ENCODE data around the gene PSMB7.
A peak's percentile ranks its signal among the peaks of the same experiment; 100 is the strongest.

The PSMB7 gene

DNA sequence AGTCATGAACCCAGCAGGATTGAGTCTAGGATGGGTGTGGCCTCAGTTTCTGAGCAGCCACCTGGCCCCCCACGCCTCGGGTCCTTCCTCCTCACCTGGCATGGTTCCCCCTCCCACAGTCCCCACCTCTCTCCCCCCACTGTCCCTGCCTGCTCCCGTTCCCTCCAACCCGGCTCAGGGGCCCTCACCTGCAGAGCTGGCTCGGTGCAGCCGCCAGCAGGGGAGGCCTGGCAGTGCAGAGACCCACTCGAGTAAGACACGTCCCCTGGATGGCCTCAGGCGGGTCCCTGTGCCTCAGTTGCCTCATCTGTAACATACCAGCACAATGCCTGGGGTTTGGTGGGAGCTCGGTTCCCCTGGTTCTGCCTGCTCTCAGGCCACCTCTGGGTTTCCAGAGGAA is 91.3 kb downstream of the PSMB7 start:
- no peak for DNase-seq

DNA sequence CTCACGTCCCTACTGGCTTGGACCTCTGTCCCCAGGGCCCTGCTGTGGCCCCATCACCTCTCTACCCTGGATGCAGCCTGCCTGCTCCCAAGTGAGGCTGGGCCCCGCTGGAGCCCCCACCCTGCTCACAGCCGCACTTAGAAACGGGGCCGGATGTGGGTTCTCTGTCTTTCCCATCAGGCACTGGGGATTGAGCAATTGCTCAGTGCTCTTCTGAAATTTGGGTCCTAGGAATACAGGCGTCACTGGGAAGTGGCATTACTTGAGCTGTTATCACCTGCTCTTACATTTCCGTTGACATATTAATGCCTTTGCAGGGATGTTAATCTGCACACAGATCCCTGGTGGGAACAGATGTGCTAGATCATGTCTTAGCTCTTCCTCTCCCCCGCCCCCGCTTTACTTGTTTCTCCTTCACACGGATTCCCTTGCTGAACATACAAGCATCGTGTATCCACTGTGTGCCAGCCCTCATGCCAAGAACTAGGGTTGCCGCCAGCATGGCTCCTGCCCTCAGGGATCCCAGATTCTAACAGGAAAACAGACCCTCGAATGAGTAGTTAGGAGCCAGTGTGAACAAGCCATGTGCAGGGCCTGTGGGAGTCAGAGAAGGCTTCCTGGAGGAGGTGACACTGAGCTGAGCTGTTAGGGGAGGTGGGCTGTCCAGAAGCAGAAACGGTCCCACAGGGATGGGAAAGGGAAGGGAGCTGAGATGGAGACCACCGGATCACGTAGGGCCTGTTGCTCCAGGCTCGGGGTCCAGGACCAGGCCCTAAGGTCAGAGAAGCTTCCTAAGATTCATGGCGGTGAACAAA is 92.4 kb downstream of the PSMB7 start:
- DNase-seq: peak; percentile 23

- DNase-seq: no peak
Measured at GRCh38 chr9:124321935-124322334, 93.3 kb downstream of the PSMB7 start.

- no peak for DNase-seq
Measured at GRCh38 chr9:124321416-124321815, 93.8 kb downstream of the PSMB7 start.

DNA sequence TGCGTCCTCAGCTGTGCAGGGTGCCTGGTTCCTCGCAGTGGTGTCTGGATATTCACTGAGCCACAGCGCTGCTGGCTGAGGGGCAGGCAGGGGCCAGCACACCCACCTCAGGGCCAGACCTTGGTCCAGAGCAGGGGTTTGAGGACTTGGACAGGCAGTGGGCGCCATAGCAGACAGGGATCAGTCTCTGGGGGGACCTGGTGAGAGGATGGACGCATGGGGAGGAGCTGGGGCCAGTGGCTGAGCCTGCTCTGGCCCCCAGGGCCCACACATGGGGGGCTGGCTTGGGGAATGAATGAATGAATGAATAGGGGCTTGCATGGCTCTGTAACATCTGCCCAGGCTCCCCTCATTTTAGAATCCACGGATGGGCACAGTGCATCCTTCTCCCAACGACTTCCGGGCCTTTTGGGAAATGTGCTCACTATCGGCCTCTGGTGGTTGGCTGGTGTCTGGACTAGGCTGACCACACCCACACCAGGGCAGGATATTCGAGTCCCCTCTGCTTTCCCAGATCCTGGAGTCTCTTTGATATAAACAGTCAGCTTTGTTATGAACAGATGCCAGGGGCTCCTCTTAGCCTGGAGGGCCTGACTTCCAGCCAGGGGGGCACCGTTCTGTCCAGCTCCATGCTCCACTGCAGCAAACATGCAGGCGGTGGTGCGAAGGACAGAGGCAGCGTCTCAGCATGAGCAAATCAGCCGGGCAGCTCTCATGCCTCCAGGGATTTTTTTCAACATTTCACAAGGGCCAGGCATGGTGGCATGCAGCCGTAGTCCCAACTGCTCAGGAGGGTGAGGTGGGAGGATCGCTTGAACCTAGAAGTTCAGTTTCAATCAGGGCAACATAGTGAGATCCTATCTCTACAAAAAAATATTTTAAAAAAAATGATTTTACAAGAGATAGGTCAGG is 94.9 kb downstream of the PSMB7 start:
- peak; percentile 63 for DNase-seq

DNA sequence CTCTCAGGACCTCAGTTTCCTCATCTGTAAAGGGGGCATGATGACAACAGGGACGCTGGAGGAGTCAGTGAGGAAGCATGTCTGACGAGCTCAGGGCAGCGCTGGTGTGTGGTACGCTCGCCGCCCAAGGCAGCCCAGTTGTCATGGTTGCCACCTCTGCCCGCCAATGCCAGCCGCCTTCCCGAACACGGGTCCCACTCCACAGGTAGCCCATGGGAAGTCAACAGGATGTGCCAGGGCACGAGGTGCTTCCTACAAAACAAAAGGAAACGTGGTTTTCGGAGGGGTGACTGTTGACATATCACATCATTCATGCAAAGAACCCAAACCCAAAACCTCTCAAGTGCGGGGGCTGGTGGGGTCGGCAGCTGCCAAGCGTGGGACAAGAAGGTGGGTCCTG is 99.4 kb downstream of the PSMB7 start:
- DNase-seq: no peak

DNA sequence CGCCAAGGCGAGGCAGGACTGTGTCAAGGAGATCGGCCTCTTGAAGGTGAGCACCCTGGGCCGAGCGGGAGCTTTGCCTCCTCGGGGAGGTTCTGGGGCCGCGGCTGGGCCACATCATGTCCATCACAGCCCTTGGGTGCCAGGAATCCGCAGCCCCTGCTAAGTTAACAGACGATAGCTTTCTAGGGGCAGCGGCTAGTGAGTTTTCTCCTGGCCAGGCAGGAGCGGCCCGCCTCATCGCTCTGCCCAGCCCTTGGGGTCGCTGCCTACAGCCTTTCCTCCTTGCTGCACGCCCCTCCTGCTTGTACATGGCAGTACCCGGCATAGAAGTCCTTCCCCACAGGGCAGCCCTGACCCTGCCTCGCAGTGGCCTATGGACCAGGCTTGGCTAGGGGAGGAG is 101.3 kb downstream of the PSMB7 start:
- no peak for DNase-seq

- DNase-seq: no peak
Measured at GRCh38 chr9:124312290-124313265, 102.7 kb downstream of the PSMB7 start.

DNA sequence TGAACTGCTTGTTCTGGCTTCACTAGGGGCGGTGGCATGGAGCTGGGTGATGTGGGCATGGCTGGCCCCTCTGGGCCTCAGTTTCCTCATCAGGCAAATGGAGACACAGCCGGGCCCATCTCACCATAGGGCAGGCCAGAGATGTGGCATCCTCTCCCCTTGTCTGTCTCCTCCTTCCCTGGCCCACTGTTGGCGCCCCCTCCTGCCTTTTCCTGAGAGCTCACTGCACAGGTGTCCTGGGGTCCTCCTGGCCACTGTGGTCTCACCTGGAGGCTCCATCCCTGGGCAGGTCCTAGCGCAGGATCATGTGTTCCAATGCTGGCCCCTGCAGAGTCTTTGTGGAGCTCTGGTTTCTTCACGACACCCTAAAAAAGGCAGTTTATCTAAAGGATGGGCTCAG is 104.0 kb downstream of the PSMB7 start:
- DNase-seq: no peak

- DNase-seq: peak; percentile 95
Measured at GRCh38 chr9:124309667-124310084, 105.6 kb downstream of the PSMB7 start.

DNA sequence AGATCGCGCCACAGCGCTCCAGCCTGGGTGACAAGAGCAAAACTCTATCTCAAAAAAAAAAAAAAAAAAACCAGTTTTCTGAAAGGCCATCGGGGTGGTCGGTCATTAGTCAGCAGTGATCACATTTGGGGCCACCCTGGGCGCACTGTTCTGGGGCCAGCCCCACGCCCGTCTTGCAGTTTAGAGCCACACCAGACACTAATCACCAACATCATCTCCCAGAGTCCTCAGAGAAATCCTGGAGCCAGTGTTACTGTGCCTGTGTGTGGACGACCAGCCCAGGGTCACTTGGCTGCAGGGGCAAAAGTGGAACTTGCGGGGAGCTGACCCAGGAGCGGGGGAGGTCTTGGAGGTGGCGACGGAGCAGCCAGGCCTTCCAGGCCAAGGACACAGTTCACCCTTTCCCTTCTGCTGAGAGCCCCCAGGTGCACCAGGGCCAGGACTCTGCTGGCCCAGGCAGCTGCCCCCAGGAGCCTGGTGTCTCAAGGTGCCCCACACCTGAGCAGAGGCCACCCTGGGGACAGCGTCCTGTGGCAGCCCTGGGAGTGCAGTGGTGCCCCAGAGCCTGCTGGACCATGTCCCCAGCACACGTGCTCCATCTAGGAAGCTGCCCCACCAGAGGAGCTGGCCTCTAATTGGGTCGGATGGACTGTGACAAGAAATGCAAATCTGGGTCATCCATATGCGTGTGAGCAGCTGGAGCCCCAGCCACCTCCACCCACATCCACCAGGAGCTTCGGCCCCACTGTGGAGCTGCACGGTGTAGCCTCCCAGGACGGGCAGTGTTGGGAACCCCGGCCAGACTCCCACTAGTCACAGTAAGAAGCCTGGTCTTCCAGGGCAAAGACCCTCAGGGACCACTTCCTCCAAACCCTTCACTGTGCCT is 106.4 kb downstream of the PSMB7 start:
- no peak for DNase-seq

DNA sequence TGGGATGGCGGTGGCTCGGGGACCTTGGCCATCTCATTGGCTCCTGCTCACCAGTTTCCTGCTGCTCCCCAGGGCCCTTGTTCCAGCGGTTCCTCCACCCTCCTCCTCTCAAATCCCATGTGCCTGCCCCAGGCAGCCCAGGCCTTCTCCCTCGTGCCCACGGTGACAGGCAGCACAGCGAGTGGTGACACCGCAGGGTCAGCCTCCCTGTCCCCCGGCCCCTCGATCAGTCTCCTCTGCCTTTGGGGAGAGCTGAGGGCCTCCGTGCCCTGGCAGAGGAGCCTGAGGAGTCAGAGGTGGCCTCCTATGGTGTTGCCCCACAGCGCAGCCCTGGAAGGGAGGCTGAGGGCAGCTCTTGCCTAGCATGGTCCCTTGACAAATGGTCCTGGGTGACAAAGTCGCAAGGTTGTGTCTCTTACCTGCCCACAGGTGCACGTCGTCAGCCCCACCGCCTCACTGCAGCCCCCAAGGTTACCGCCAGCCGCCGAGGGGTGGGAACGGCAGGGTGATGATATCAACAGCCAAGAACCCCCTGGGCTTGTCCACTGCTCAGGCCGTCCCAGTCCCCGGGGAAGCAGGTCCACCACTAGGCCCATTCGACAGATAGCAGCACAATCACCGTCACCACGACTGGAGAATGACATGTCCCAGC is 107.7 kb downstream of the PSMB7 start:
- no peak for DNase-seq

DNA sequence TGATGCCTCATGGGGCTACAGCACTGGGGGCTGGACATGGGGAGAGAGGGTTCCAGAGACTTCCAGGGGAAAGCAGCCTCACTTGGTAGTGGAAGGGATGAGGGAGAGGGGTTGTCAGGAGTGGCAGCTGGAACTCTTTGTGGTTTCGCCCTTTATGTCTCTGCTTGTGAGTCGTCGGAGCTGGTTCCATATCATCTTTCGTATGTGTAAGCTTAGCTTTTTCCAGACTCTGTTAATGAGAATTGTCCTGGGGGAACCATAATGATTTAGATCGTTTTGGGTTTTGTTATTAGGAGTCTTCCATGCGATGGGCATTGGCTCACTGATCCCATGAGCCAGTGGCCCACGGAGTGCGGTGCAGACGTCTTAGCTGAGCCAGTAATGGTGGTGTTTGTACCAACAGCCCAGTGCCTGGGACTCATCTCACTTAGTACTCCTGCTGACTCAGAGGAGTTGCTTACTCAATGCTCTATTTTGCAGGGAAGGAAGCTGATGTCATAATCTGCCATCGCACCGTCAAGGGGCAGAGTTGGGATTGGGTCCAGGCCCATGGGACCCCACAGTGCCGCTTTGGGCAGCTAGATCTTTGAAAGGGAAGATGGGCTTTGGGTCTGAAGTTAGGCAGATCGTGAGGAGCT is 109.0 kb downstream of the PSMB7 start:
- DNase-seq: peak; percentile 81

GRCh38 chr9:124304285-124304684 is 111.0 kb downstream of the PSMB7 start:
- DNase-seq: no peak

GRCh38 chr9:124303762-124304161 is 111.5 kb downstream of the PSMB7 start:
- no peak for DNase-seq
